ENCODE measurements around the gene CFAP74. TPM values are rescaled to one million over a fixed set of nuclear protein-coding genes. Genes with fewer than 3 reads are reported as not detected.

Gene CFAP74
- total and polyA plus RNA-seq, 2 of the 4 experiments (the other 2 are of a cell fraction): not detected

GRCh38 chr1:2016123-2016522 is 12.5 kb upstream of the CFAP74 start:
- ATAC-seq (ENCODE audit: low read depth) (no peak), DNase-seq (no peak)
- H3K79me1 ChIP-seq (ENCODE audit: low read depth in 1 of 2, low read length in 2 of 2): no peaks in the 10 kb centered on the region
- no peak overlapping the region for H3K4me2 ChIP-seq (ENCODE audit: low read depth, low read length)
- H2AK9ac ChIP-seq (replicated peaks; ENCODE audit: low read depth, low read length, poor library complexity): no peak overlapping the region
- H3K4ac ChIP-seq (ENCODE audit: low read depth, low read length): no peak overlapping the region
- H3K27ac ChIP-seq (ENCODE audit: insufficient read depth, low read length): no peak overlapping the region
- no CpG with 5 or more reads among the region's 9 CpGs for WGBS, 2 experiments (ENCODE audit: extremely low coverage in 2 of 2, insufficient read length in 1 of 2)
- no peak overlapping the region for H2AFZ ChIP-seq (replicated peaks; ENCODE audit: low read length, poor library complexity)
- H3K23ac ChIP-seq (ENCODE audit: low read depth, low read length): no peak overlapping the region
- H3K9ac ChIP-seq (ENCODE audit: low read depth, low read length): no peak overlapping the region
- H2AK5ac ChIP-seq (ENCODE audit: low read depth, low read length): no peak overlapping the region
- TF ChIP-seq ELK1 (IDR thresholded peaks at IDR 0.05; ENCODE audit: borderline replicate concordance, low read depth, low read length) (no peak), CEBPB (IDR thresholded peaks at IDR 0.05; ENCODE audit: low read depth, low read length) (no peak), RFX5 (IDR thresholded peaks at IDR 0.05; ENCODE audit: low read depth, low read length) (no peak), MAFK (IDR thresholded peaks at IDR 0.05; ENCODE audit: low read depth, low read length) (no peak), CHD1 (IDR thresholded peaks at IDR 0.05; ENCODE audit: low read depth, low read length) (no peak), BHLHE40 (IDR thresholded peaks at IDR 0.05; ENCODE audit: low read depth, low read length) (no peak), RAD21 (IDR thresholded peaks at IDR 0.05; ENCODE audit: low read length) (no peak), NFE2L2 (IDR thresholded peaks at IDR 0.05; ENCODE audit: low read depth, low read length) (no peak)
- ChIA-PET CTCF (no interaction called here), POLR2A (ENCODE audit: unreplicated experiment) (no interaction called here)
- BruUV-seq (replicated peaks): no TSS peak
- H3K27me3 ChIP-seq (ENCODE audit: control insufficient read depth, insufficient read depth, low read length): peaks cover 77% of the 10 kb centered on the region
- no peak overlapping the region for H4K91ac ChIP-seq (ENCODE audit: insufficient read depth, low read depth, low read length)
- H2BK20ac ChIP-seq (ENCODE audit: low read depth, low read length): no peak overlapping the region
- in situ Hi-C loops (cut with MboI; ENCODE audit: low sequenced_read_pairs) (no loop called here), dilution Hi-C loops (cut with HindIII; ENCODE audit: low sequenced_read_pairs, unreplicated experiment) (no loop called here), intact Hi-C loops (cut with micrococcal nuclease) (no loop called here)
- H3K56ac ChIP-seq (ENCODE audit: extremely low read depth, insufficient read depth, low read length): no peak overlapping the region
- H2BK5ac ChIP-seq (ENCODE audit: low read depth, low read length, poor library complexity, severe bottlenecking): no peak overlapping the region
- H3K18ac ChIP-seq (ENCODE audit: low read depth, low read length): no peak overlapping the region
- H3K4me1 ChIP-seq (ENCODE audit: control insufficient read depth, insufficient read depth, low read length): no peaks in the 10 kb centered on the region
- no peak overlapping the region for H4K8ac ChIP-seq (ENCODE audit: low read depth in 2 of 2, low read length in 2 of 2)
- no peak overlapping the region for H3K14ac ChIP-seq (replicated peaks; ENCODE audit: low read depth, low read length)
- H3K4me3 ChIP-seq (ENCODE audit: insufficient read depth, low read depth, low read length): no peak overlapping the region
- H2BK120ac ChIP-seq (ENCODE audit: low read depth, low read length): no peak overlapping the region
- H4K5ac ChIP-seq (ENCODE audit: low read depth, low read length): no peak overlapping the region
- H3K36me3 ChIP-seq (ENCODE audit: control insufficient read depth, insufficient read depth, low read length): no peaks in the 10 kb centered on the region
- H3K9me1 ChIP-seq (ENCODE audit: insufficient read depth, low read length): no peaks in the 10 kb centered on the region
- H2BK15ac ChIP-seq (ENCODE audit: low read depth, low read length): no peak overlapping the region
- no peaks in the 10 kb centered on the region for H4K20me1 ChIP-seq (ENCODE audit: insufficient read depth, low read length)
- H3K9me3 ChIP-seq (ENCODE audit: control insufficient read depth, insufficient read depth, low read length): no peaks in the 10 kb centered on the region
